Stimulated activated CD8-positive, alpha-beta memory T cell treated with anti-CD3 and anti-CD28 coated beads, Interleukin-4, amount 100 ng/mL, for 24 hours (primary cell): ENCODE measurements around the gene MIX23.

ENCODE experiments used
- DNase-seq: peaks from one replicate; pipeline ENCODE4 v3.0.0-alpha.2; 2020; ENCODE audit warnings: low read depth

MIX23 gene

GRCh38 chr3:122382888-122383666, at the start of gene MIX23:
TSS of gene MIX23 (minus strand) at chr3:122383231. CDS start at chr3:122383224, 7 bp downstream.
- peak; percentile 78 for DNase-seq

DNA sequence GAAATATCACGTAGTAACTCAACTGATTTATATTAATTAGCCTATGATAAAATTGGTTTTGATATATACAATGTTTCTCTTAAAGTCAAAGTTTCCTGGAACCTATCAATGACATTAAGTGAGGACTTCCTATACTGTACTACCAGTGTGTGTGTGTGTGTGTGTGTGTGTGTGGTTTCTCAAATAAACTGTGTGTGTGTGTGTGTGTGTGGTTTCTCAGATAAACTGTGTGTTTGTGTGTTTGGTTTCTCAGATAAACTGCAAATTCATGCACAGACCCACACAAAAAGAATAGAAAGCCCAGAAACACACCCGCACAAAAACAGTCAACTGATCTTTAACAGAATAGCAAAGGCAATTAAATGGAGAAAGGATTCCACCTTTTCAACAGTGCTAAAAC, 47.3 kb upstream of the MIX23 start:
- no peak for DNase-seq

DNA sequence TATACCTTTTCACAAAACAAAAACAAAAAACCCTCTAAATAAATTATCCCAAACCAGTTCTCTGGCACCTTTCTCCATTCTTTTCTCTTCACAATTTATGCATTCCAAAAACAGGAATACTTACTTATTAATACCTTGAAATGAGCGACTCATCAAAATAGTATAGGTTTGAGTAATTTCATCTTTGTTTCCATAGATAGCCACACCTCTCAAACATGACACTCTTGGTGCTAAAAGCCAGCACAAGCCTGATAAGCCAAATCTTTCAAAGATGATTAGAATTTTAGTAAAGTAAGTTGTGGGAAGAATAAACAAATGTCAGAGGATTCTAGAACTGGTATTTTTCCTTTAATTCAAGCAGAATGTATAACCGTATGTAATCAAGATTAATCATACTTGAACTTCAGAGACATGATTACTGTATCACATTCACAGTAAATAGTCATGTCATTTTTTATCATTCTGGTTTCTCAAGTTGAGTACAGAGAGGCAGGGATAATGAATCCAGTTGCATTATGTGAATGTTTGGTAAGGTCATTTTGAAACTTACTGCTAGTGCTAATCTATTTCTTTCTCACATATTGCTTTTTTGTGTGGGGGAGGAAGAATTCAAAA, 44.9 kb upstream of the MIX23 start:
- no peak for DNase-seq

DNA sequence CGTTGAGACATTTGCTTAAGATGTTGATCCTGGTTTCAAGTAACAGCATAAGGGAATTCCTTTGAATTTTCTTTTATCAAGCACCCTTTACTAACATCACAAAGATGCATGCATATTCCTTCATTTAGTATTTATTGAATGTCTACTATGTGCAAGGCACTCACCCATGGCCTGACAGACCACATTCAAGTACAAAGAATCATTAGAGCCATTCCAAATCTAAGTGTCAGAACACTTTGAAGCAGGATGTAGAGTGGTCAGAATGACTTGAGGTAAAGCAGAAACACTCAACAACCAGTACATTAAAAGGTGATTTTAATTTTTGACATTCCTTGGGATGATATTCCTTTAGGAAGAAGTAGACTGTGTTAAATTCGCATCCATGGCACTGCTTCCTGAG, 38.8 kb upstream of the MIX23 start:
- no peak for DNase-seq

GRCh38 chr3:122421101-122421500, 38.1 kb upstream of the MIX23 start:
- DNase-seq, result no peak

GRCh38 chr3:122416966-122417365, 33.9 kb upstream of the MIX23 start:
- no peak for DNase-seq

- peak; percentile 97 for DNase-seq
Measured at GRCh38 chr3:122415762-122416654, 33.0 kb upstream of the MIX23 start, which contains the start of gene WDR5B. TSS of gene WDR5B (minus strand) at chr3:122416062. CDS start at chr3:122415528, 534 bp downstream.

DNA sequence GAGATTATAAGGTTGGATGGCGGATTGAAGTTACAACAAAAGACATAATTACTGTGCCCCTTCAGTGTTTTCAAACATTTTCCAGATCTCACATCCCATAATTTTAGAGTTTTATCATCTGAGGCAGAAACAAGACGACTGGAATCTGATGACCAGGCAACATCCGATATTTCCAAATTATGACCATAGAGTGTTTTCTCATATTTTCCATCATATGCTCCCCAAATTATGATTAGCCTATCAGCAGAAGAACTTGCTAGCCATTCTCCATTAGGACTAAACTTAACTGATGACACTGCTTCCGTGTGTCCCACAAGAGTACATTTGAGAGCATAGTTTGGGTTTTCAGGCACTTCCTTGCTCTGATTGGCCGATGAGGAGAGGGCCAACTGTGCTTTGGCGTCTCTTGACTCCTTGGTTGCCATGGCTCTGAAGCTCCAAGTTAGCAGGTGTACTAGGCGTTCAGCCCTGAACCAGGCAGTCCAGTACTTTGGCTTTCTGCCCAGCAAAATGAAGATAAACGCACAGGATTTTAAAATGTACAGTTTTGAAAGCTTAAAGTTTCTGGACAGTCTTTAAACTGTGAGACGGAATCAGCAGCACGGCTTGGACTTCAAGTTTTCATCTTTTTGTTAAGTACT, 32.2 kb upstream of the MIX23 start:
- DNase-seq, result no peak

GRCh38 chr3:122414391-122414790, 31.4 kb upstream of the MIX23 start:
- no peak for DNase-seq

DNA sequence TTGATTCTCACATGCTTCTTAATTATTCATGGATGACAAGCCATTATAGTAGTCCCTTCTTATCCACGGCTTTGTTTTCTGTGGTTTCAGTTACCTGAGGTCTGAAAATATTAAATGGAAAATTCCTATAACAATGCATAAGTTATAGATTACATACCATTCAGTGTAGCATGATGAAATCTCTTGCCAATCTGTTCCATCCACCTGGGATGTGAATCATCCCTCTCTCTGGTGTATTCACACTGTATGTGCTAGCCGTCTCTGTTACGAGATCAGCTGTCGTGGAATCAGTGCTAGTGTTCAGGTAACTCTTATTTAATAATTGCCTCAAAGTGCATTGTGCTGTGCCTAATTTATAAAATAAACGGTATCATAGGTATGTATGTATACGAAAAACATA, 27.6 kb upstream of the MIX23 start:
- DNase-seq, result no peak

DNA sequence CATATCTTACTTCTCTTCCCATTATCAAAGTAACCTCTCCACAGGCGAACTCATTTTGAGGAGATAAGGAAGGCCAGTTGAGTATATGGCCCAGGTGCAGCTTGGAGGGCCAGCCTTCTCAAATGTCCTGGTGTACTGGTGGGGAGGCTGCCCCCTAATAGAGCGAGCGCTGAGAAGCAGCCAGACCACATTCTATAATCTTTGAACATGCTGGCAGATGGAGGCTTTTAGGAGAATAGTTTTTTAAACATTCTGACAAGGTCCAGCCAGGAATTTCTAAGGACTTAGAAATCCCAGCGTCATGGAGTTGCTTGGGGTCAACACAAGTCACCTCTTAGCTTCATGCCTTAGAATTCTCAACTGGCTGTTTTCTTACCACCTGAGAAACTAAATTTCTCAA, 27.1 kb upstream of the MIX23 start:
- no peak for DNase-seq

DNA sequence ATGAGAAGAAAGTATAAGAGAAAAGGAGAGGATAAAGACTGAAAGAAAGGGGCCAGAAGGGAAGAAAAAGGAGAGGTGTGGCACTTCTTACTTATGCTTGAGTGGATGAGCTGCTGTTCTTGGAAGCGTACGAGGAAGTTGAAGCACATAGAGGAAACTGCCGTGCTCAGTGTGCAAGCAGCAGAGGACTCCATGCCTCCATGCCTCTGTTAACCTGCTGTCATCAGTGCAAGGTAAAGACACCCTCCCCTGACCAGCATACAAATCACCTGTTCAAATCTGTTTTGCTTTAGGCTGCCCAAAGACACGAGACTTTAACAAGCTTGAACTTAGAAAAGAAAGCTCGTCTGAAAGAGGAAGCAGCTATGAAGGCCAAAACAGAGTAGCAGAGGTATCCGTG, 26.4 kb upstream of the MIX23 start:
- no peak for DNase-seq

DNA sequence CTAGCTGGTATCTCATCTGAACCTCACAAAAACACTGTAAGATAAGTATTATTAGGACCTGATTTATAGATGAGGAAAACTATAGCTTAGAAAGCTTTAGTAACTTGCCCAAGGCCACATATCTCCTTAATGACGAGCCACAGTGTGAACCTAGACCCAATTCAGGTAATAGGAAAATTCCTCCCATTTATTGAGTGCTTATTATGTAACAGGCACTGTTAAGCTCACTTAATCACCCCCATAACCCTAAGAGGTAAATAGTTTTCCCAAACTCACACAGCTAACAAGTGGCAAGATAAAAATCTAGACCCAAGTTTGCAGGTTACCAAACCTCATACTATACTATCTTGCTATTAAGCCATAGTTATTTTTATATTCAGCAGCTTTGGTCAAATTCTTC, 24.9 kb upstream of the MIX23 start:
- no peak for DNase-seq

- no peak for DNase-seq
Measured at GRCh38 chr3:122406198-122406597, 23.2 kb upstream of the MIX23 start.

DNA sequence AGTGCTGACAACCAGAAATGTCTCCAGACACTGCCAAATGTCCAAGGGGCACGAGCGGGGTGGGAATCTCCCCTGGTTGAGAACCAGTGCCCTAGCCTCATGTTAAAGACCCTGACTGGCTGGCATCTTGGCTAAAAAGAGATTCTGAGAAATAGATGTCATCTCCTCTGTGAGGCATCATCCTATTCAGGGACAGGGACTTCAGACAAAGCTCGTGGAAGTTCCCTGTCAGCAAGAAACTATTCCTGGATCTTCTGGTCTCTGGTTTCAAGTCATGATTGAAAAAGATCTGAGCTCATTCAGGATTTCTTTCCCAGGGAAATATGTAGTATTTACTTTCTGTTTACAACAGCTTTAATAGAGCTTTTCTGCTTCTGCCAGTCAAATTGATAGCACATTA, 22.0 kb upstream of the MIX23 start:
- DNase-seq, result no peak

DNA sequence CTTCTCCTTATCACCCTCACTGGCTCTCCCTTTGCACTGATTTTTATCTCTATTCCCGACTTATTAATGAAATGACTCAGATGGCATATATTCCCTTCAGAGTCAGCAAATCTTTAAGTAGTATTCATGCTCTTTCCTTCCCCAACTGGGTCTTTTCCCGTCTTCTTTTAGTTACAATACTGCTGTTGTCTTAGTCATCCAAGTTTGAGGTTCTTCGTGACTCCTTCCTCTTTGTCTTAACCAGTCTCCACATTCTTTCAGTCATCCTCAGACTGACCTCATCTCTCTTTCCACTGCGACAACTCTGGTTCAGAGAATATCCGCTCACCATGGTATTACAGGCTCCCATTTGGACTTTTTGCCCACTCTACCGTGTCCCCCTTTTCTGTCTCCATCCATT, 20.5 kb upstream of the MIX23 start:
- no peak for DNase-seq

GRCh38 chr3:122398920-122399319, 15.9 kb upstream of the MIX23 start:
- no peak for DNase-seq

DNA sequence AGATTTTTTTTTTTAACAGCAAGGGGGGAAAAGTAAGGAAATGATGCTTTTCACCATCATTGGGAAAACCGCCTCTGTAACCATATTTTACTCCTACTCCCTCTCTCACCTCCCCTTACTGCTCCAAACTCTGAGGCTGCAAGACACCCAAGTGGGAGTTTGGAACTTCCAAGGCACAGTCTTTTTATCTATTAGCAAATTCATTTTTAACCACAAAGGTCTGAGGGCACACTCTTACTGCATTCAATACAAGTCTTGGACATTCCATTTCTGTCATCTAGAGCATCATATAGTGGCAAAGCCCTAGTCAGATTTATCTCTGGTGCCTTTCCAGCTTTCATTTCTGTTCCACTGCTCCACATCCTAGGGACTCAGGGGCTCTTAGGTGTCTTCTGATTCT, 14.2 kb upstream of the MIX23 start:
- DNase-seq, result no peak

DNA sequence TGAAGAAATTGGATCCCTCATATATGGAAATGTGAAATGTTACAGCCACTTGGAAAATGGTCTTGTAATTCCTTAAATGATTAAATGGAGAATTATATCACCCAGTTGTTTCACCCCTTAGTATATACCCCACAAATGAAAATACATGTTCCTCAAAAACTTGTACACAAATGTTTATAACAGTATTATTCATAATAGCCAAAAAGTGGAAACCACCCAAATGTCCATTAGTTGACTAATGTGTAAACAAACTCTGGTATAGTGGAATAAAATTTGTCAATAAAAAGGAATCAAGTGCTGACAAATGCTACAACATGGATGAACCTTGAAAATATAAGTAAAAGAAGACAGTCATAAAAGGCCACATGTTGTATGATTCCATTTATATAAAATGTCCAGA, 13.5 kb upstream of the MIX23 start:
- DNase-seq, result no peak

GRCh38 chr3:122395582-122395981, 12.6 kb upstream of the MIX23 start:
- no peak for DNase-seq

DNA sequence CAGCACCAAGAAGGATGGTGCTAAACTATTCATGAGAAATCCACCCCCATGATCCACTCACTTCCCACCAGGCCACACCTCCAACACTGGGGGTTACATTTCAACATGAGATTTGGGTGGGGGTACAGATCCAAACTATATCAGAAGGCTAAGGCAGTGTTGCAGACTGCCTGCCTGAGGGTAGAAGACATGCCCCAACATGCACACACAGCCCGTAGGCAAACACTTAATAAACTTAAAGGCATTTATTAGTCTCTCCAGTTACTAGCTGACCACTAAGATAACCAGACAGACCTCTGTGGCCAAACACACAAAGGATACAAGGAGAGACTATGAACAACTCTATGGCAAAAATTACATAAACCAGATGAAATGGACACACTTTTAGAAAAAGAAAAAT, 11.1 kb upstream of the MIX23 start:
- no peak for DNase-seq
